ENCODE measurements around the gene PLXND1.
"Not testable (repeated sequence)": the region's sequence is repeated elsewhere in the genome, so short reads cannot be mapped to it uniquely, and the experiment has no call there.

PLXND1 gene

DNA sequence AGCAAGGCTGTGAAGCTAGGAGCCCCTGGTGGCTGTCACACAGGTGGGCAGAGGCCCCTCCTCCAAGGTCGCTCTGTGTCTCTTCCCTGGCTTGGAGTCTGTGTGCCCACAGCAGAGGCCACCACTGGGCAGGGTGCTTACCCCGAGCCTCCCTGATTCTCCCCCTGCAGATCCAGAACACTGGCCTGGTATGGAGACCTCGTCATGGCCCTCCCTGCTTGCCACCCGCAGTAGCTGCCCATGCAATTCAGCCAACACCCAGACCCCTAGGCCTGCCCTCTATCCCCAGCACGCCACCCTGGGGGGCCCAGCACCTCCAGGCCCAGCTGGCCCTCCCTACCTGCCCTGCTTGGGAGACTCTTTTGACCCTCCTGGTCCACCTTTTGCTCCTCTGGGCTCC is 83.5 kb downstream of the PLXND1 start:
- DNase-seq = no peak

DNA sequence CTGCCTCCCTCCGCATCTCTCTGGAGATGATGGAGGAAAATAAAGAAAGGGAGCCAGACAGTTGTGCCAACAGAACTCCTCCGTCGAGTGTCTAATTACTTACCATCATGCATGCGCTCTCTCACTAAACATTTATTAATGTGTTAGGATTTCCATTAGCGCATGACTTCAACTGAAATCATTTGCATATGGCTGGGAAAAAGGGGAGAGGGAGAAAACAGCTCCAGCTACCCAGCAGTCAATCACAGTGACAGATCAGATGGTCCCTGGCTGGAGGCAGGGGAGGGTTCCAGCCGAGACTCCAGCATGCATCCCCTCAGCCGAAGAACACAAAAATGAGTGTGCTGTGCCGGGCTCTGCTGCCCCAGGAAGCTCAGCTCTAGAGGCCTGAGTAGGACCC is 84.9 kb downstream of the PLXND1 start:
- no peak for DNase-seq

DNA sequence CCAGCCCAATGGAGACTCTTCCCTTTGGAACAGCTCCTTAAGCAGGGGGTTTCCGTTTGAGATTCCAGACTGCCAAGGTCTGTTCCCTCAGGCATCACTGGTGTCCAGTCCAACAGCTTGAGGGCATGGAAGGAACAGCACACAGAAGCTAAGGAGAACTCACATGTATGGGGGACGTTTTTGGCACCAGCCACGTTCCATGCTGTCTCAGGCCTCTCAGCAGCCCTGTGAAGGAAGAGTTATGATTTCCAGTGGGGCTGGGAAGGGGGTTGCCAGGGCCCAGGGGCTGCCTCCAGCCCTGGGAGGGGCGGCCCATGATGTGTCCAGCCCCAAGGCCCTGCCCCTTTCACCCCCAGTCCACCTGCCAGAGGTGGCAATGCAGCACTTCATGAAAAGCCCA is 85.5 kb downstream of the PLXND1 start:
- no peak for DNase-seq

DNA sequence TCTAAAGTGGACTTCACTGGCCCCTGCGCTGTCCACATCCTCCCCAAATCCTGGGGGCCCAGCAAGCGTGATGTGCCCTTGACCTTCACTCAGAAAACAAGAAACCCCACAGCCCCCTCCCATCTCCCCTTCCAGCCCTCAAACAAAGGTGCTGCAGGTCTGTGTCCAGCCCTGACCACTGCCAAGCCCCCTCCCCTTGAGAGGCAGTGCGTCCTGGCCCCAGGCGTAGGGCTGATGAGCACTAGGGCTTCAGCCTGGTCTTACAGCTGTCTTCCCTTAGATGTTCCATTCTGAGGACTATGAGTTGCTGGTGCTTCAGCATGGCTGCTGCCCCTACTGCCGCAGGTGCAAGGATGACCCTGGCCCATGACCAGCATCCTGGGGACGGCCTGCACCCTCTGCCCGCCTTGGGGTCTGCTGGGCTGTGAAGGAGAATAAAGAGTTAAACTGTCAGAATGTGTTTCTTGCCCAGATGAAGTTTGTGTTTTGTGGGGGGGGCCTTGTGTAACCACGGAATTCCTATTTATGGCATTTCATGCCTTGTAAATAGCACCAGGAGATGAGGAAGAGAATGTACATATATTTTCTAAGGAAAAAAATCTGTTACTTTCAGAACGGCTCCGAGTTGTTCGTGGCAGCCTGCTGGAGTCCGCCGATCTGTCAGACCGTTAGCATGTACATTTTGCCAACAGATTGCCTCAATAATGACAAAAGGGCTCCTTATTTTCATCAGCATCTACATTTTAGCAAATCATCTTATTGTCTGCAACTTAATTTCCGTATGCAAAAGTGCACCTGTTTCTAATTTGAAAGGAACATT is 86.4 kb downstream of the PLXND1 start:
- DNase-seq = no peak

- DNase-seq = no peak
Observed at GRCh38 chr3:129519449-129519848, 87.0 kb downstream of the PLXND1 start.

DNA sequence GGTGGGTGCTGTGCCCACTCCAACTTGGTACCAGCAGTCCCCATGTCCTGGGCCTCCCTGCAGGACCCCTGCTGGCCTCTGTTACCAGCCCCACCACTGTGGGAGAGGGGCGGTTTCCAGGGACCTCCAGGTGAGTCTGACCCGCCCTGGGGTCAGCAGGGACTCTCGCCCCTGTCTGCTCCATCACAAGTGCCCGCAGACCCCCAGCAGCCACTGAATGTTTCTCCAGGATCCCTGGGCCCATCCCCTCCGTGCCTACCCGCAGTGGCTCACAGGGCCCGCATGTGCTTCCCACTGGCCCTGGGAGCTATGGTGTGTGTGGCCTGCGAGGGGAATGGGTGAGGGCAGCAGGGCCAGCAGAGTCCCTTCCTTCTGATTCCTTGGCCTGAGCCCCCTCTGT is 87.9 kb downstream of the PLXND1 start:
- DNase-seq = no peak

DNA sequence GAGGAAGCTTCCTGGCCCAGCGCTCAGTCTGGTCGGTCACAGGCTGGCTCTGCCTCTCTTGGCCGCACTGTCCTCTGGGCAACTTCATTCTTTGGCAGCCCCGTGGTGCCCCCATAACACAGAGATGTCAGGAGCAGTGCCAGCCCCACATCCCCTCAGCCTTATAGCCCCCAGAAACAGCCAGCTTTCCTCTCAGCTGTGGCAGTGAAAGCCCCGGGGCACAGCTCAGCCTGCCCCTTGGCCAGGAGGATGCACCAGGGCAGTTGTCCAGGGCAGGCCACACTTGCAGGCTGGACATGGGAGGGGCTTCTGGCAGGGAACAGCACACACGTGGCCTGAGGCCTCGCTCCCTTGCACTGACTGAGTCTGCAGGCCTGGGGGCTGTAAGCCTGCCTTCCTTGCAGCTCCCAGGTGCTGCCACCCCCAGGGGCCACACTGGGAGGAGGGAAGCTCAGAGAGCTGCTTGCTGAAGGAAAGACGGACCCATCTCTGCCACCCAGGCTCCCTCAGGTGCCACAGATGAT is 88.4 kb downstream of the PLXND1 start:
- no peak for DNase-seq

DNA sequence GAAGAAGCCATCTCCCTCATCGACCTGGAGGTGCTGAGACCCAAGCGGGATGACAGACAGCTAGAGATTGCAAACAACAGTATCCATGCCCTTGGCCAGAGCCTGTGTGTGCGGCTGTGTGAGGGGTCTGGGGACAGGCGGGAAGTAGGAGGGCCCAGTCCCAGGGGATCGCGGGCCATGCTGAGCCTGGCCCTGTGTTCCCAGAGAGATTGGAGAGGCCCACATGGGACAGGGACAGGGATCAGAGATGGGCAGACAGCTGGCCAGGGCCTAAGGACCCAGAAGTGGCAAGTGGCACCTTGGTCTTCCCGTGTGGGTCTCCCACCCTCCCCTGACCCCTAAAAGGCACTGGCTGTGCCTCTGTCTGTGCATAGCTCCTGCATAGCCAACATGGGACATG is 89.0 kb downstream of the PLXND1 start:
- no peak for DNase-seq

DNA sequence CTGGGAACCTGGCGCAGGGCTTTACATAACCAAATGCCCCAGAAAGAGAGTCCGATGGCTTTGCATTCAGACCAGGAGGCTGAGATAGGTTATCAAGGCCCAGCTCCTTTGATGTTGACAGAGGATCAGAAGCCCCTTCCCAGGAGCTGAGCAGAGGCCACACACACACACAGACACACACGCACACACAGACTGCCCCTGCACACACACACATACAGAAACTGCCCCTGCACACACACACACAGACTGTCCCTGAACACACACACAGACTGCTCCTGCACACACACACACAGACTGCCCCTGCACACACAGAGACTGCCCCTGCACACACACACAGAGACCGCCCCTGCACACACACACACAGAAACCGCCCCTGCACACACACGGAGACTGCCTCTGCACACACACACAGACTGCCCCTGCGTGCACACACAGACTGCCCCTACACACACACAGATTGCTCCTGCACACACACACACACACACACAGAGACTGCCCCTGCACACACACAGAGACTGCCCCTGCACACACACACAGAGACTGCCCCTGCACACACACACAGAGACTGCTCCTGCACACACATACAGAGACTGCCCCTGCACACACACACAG is 90.5 kb downstream of the PLXND1 start:
- DNase-seq = not testable (repeated sequence)

- DNase-seq = not testable (repeated sequence)
Observed at GRCh38 chr3:129515108-129515820, 91.2 kb downstream of the PLXND1 start.

DNA sequence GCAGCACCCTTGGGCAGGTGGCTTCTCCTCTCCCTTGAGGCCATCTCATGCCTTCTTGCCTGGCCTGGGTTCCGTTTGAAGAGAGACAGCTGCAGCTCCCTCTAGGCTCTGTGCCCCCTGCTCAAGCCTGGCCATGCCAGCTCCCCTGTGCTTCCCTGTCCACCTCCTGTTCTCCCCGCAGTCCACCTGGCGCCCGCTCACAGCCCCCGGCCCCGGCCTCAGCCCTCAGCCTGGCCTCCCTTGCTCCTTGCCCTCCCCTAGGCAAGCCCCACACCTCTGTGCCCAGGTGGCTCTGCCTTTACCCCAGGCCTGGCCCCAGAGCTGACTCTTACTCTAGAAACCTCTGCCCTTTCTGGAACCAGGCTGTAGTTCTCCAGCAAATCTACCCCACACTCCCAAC is 91.9 kb downstream of the PLXND1 start:
- no peak for DNase-seq

DNA sequence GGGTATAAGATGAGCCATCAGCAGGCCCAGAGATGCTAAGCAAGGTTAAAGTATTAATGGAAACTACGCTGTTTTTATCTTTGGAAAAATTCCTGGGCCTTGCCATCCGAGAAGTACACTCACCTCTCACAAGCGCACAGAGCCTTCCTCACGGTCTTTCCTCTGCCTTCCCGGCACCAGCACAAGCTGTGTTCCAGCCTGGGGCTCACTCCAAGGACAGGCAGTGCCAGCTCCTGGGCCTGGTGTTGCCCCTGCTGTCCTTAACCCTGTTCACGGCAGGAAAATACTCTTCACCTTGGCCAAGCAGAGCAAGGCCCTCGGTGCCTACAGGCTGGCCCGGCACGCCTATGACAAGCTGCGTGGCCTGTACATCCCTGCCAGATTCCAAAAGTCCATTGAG is 92.4 kb downstream of the PLXND1 start:
- DNase-seq = no peak

DNA sequence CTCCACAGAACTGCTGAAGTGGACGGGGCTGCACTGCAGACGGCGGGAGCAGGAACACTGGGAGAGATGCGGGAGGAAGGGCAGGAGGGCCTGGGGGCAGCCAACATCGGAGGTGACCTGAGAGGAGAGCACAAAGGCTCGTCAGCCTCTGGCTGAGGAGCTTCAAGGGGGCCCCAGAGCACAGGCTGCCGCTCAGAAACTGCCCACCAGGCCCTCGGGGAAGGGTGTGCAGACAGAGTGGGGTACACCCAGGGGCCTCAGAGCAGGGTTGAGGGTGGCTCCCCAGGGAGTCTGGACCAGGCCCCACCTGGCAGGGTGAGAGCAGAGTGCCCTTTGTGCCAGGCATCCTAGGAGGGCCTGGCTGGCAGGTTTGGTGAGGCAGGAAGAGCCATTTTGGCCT is 92.8 kb downstream of the PLXND1 start:
- DNase-seq = no peak

GRCh38 chr3:129512595-129512994 is 93.9 kb downstream of the PLXND1 start:
- DNase-seq = no peak

DNA sequence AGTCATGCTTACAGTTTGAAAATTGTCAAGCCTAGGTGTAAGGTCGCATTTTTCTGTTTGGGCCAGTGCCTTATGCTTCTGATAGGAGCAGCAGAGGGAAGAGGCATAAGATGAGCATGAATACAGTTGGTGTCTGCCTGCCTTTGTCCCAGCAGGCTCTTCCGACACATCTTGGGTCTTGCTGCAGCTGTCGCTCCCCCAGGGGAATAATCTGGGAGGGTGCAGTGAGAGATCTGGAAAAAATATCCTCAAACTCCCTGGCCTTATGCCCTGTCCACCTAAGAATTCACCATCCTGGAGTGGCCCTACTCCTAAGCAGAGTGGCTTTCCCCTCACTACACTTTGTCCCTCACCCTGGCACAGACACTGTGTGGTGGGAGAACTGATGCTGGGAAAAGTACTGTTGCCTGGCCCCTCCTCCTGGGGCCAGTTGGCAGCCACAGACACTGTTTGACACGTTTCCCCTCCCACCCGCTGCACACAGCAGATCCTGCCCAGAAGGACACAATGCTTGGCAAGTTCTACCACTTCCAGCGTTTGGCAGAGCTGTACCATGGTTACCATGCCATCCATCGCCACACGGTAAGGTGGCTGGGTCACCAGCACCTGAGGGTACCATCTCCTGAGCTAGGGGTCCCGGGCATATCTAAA is 99.2 kb downstream of the PLXND1 start:
- DNase-seq = no peak

DNA sequence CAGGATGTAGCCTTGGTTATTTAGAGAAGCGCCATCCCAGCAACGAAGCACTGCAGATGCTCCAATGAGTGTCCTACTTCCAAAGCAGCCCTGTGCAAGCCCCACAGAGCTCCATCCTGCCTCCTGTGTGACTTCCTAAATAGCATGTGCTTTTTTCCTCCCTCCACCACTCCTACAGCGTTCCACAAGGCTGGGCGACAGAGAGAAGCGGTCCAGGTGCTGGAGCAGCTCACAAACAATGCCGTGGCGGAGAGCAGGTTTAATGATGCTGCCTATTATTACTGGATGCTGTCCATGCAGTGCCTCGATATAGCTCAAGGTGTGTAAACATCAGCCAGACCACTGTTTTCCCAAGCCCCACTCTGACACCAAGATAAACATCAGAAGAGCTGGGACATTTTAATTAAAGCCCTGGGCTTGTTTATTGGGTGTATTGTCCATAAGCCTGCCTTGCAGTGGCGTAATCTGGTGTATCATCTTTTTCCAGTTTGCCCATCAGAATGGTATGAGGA is 100.2 kb downstream of the PLXND1 start:
- DNase-seq = no peak

DNA sequence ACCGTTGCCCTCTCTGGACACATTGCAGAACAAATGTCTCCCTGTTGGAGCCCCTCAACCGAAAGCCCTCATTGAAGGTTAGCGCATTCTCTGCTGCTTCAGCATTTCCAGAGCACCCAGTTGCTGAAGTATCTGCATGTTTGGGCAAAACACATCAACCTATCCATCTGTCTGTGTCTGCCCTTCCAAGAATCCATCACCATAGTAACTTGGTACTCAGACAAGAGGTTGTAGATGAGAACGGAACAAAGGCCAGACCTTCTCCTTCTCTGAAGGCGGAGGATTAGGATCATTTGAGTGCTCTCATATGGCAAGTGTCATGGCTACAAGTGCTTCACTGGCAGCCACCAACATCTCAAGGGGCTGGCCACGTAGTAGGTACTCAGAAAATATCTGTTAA is 101.1 kb downstream of the PLXND1 start:
- no peak for DNase-seq

All from stimulated activated CD4-positive, alpha-beta T cell treated with anti-CD3 and anti-CD28 coated beads, Interleukin-4, amount 100 ng/mL, for 1 hour (primary cell).